Stimulated activated CD8-positive, alpha-beta memory T cell treated with anti-CD3 and anti-CD28 coated beads, Interleukin-15, amount 100 ng/mL, for 1 hour (primary cell): ENCODE measurements around the gene PUS7.
"Not testable (repeated sequence)": the region's sequence is repeated elsewhere in the genome, so short reads cannot be mapped to it uniquely, and the experiment has no call there.

Experiments
- DNase-seq: peaks from one replicate; pipeline ENCODE4 v3.0.0-alpha.2; 2020; ENCODE audit warnings: low read depth

PUS7 gene

GRCh38 chr7:105496521-105496920 is 25.6 kb downstream of the PUS7 start:
- DNase-seq, result no peak

GRCh38 chr7:105493923-105494315 is 28.2 kb downstream of the PUS7 start:
- DNase-seq, result no peak

- DNase-seq, result no peak
These were observed 28.7 kb downstream of the PUS7 start for GRCh38 chr7:105493196-105493922.

GRCh38 chr7:105489409-105489808 is 32.7 kb downstream of the PUS7 start:
- no peak for DNase-seq

GRCh38 chr7:105487579-105488571 is 34.2 kb downstream of the PUS7 start:
- no peak for DNase-seq

GRCh38 chr7:105480931-105481330 is 41.1 kb downstream of the PUS7 start:
- DNase-seq, result no peak

- DNase-seq, result no peak
These were observed 43.5 kb downstream of the PUS7 start for GRCh38 chr7:105478606-105479005.

- DNase-seq, result no peak
These were observed 44.2 kb downstream of the PUS7 start for GRCh38 chr7:105477908-105478307.

- no peak for DNase-seq
These were observed 48.0 kb downstream of the PUS7 start for GRCh38 chr7:105474045-105474444.

- DNase-seq, result no peak
These were observed 48.9 kb downstream of the PUS7 start for GRCh38 chr7:105473163-105473562.

GRCh38 chr7:105470846-105471245 is 51.2 kb downstream of the PUS7 start:
- DNase-seq, result no peak

- DNase-seq, result no peak
These were observed 52.0 kb downstream of the PUS7 start for GRCh38 chr7:105470090-105470489.

- no peak for DNase-seq
These were observed 59.2 kb downstream of the PUS7 start for GRCh38 chr7:105462765-105463420.

GRCh38 chr7:105461518-105461917 is 60.6 kb downstream of the PUS7 start:
- DNase-seq, result no peak

GRCh38 chr7:105457619-105458225 is 64.3 kb downstream of the PUS7 start:
- no peak for DNase-seq

GRCh38 chr7:105454921-105455320 is 67.2 kb downstream of the PUS7 start:
- DNase-seq, result no peak

GRCh38 chr7:105454095-105454747 is 67.8 kb downstream of the PUS7 start:
- DNase-seq, result no peak

- no peak for DNase-seq
These were observed 70.0 kb downstream of the PUS7 start for GRCh38 chr7:105452085-105452484.

- not testable (repeated sequence) for DNase-seq
These were observed 71.2 kb downstream of the PUS7 start for GRCh38 chr7:105450870-105451269.

- no peak for DNase-seq
These were observed 71.8 kb downstream of the PUS7 start for GRCh38 chr7:105450177-105450861.

- DNase-seq, result no peak
These were observed 73.9 kb downstream of the PUS7 start for GRCh38 chr7:105448181-105448580.
